K562 (cell line): Measurements from ENCODE around the gene IL20RB. TPM values are rescaled to one million over a fixed set of nuclear protein-coding genes. Genes with fewer than 3 reads are reported as not detected.

ENCODE experiments used
- ATAC-seq: fragments of 200-7000 bp; cut with Tn5 transposase; 3 replicates; pipeline ENCODE4 v1.9.1; 2020; ENCODE audit warnings: moderate library complexity
- BruUV-seq: library from RNA; stranded (reverse); fragments of 400-500 nt; replicated peaks from 2 replicates; lab custom pipeline; 2021; lab: Mats Ljungman, UMichigan
- CTCF ChIA-PET: fragments of 300-600 bp; formaldehyde crosslinking; extraction: SDS; loops from one replicate; lab custom pipeline; 2021; ENCODE audit warnings: low intra/inter-chr PET ratio; lab: Yijun Ruan, JAX
- POLR2A ChIA-PET: fragments of 300-600, 350-650 bp; sonication (Branson Sonifier 250); formaldehyde crosslinking; extraction: SDS; loops from one replicate; lab custom pipeline; 2021; ENCODE audit warnings: antibody characterized with exemption, inconsistent platforms; lab: Yijun Ruan, JAX
- DNase-seq, 4 experiments: peaks; one replicate each; pipeline versions ENCODE4 v3.0.0 to v3.0.0-alpha.2; 2011 to 2018; ENCODE audit warnings: low spot score in 3 of 4, mixed read lengths in 3 of 4; ENCODE audit errors: extremely low read depth in 1 of 4
- FAIRE-seq: peaks from 2 replicates; lab custom pipeline; 2011; peaks lifted over from hg19 to GRCh38; lab: Jason Lieb, UNC
- H2AFZ ChIP-seq: 2 replicates; pipeline ENCODE4 v1.6.0; 2011; ENCODE audit warnings: low read depth, low read length, control low read depth, inconsistent platforms
- H3K27ac ChIP-seq: fragments of 200-600 bp; 3 replicates; pipeline ENCODE4 v1.8.0; 2011; ENCODE audit warnings: low read depth, mild to moderate bottlenecking, control low read depth, inconsistent platforms, low read length, moderate library complexity, mixed read lengths; ENCODE audit errors: extremely low read depth
- H3K27me3 ChIP-seq, 2 experiments: fragments of 300-600 bp in 1 of 2; 2 replicates in 1 of 2; 3 replicates in 1 of 2; pipeline versions ENCODE4 v1.6.0 to v1.8.0; 2011; ENCODE audit warnings: inconsistent platforms in 2 of 2, low read length in 2 of 2, mild to moderate bottlenecking in 1 of 2, mixed read lengths in 1 of 2, moderate library complexity in 1 of 2; ENCODE audit not compliant: control insufficient read depth in 2 of 2, insufficient read depth in 2 of 2
- H3K36me3 ChIP-seq: fragments of 300-600 bp; 3 replicates; pipeline ENCODE4 v1.8.0; 2011; ENCODE audit warnings: mild to moderate bottlenecking, low read length, inconsistent platforms; ENCODE audit not compliant: control insufficient read depth, insufficient read depth
- H3K4me1 ChIP-seq, 2 experiments: fragments of 200-600 bp in 1 of 2; replicated peaks in 1 of 2; 2 replicates in 1 of 2; 3 replicates in 1 of 2; pipeline versions ENCODE4 v1.5.1 to v1.8.0; 2011; ENCODE audit warnings: inconsistent platforms in 2 of 2, low read length in 2 of 2, mild to moderate bottlenecking in 1 of 2, mixed read lengths in 1 of 2, moderate library complexity in 1 of 2; ENCODE audit not compliant: control insufficient read depth in 2 of 2, insufficient read depth in 2 of 2
- H3K4me2 ChIP-seq: 2 replicates; pipeline ENCODE4 v1.6.1; 2011; ENCODE audit warnings: low read length, control low read depth, inconsistent platforms, mixed read lengths; ENCODE audit not compliant: insufficient read depth
- H3K4me3 ChIP-seq: fragments of 200-600 bp; sonication (generic), shearing (Covaris generic); 2 replicates; pipeline ENCODE4 v1.5.1; 2016; ENCODE audit warnings: control low read depth, inconsistent platforms
- H3K79me2 ChIP-seq: fragments of 200-600 bp; 3 replicates; pipeline ENCODE4 v1.8.0; 2011; ENCODE audit warnings: low read length, inconsistent platforms; ENCODE audit not compliant: control insufficient read depth, insufficient read depth
- H3K9ac ChIP-seq, 2 experiments: 2 replicates each; pipeline versions ENCODE4 v1.6.0 to v1.6.1; 2011; ENCODE audit warnings: low read depth in 2 of 2, low read length in 2 of 2, control low read depth in 1 of 2, inconsistent platforms in 1 of 2, mild to moderate bottlenecking in 1 of 2, mixed read lengths in 1 of 2; ENCODE audit not compliant: insufficient read depth in 1 of 2
- H3K9me1 ChIP-seq: one replicate; pipeline ENCODE4 v1.6.0; 2011; ENCODE audit warnings: inconsistent platforms, mild to moderate bottlenecking, low read length, moderate library complexity; ENCODE audit not compliant: control insufficient read depth, insufficient read depth
- H3K9me3 ChIP-seq: replicated peaks from 2 replicates; pipeline ENCODE4 v1.5.1; 2011; ENCODE audit warnings: low read depth, low read length, inconsistent platforms; ENCODE audit not compliant: control insufficient read depth, insufficient read depth
- H4K20me1 ChIP-seq: replicated peaks from 2 replicates; pipeline ENCODE4 v1.6.1; 2011; ENCODE audit warnings: low read length, inconsistent platforms, mixed read lengths; ENCODE audit not compliant: control insufficient read depth, insufficient read depth
- WGBS: fragments of 100-300 bp; shearing (Covaris generic); methylation state at CpG from one replicate; pipeline ENCODE4 v1.1.6; 2016; ENCODE audit warnings: low coverage, mixed read lengths; ENCODE audit not compliant: insufficient coverage; ENCODE audit errors: missing lambda C conversion rate; 5-methylcytosine and 5-hydroxymethylcytosine counted together
- in situ Hi-C: fragments of 300-500 bp; cut with MboI; formaldehyde crosslinking; loops from 4 replicates; pipeline ENCODE4 v1.15.0; 2018; ENCODE audit warnings: inconsistent platforms, mixed read lengths
- intact Hi-C: fragments of 100-400 bp; cut with micrococcal nuclease; formaldehyde crosslinking; loops from 2 replicates; pipeline ENCODE4 v1.14.2; 2022
- polyA plus RNA-seq, 8 experiments: library from polyadenylated mRNA; depleted of rRNA in 4 of 8; stranded (reverse) in 5 of 8; unstranded in 3 of 8; fragments of >200 nt; fragmentation: Nextera tagmentation in 2 of 8; fragmentation: Illumina TruSeq in 1 of 8; extraction: Ambion mirVana in 2 of 8; extraction: Trizol in 1 of 8; gene quantifications; 2 replicates each; pipeline versions ENCODE4 v1.2.1 to v1.2.3, GENCODE V29; 2011 to 2014; ENCODE audit warnings: inconsistent platforms in 1 of 8, missing spikeins in 1 of 8
- total RNA-seq, 7 experiments: library from RNA; depleted of rRNA in 6 of 7; stranded (reverse); fragments of >200 nt in 6 of 7; fragmentation: Illumina TruSeq in 2 of 7; extraction: Trizol in 2 of 7; gene quantifications; 2 replicates each; pipeline versions ENCODE4 v1.2.1 to v1.2.3, GENCODE V29; 2011 to 2021; ENCODE audit warnings: low replicate concordance in 1 of 7
- TF ChIP-seq, protein P1 (sequence below): fragments of 250-450 bp; sonication (Bioruptor Pico); IDR thresholded peaks from 2 replicates; pipeline ENCODE4 v1.4.0; 2020

The IL20RB gene
- total and polyA plus RNA-seq, 9 of the 15 experiments (the other 6 are each of a cell fraction or from before 2014, with no cell fraction given) = 0.77 to 9.9 (median 6.1) TPM

DNA sequence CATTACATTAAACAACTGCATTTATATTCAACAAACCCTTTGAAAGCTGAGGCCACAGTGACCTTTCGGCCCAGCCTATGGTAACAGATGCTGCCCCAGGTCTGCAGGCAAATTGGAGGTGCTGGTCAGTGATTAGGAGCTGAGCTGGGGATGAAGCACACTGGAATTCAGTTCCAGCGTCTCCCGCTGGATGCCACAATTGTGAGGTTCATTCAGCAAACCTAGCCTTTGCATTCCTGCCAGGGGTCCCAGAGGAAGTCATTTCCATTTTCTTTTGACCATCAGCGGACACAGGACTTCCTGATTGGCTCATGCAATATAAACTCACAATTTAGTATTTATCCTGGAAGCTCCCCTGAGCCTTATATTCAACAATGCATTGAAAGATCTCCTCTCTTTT lies 89.5 kb downstream of the IL20RB start:
- no peak overlapping the region for H3K4me2 ChIP-seq
- WGBS = 0% methylated on average over 3 of the region's 4 CpGs
- H3K36me3 ChIP-seq = no peaks in the 10 kb centered on the region
- H3K9ac ChIP-seq = no peak overlapping the region
- H3K4me3 ChIP-seq = no peak overlapping the region
- CTCF ChIA-PET = no interaction called here
- no peaks in the 10 kb centered on the region for H3K9me3 ChIP-seq
- H3K27ac ChIP-seq = no peak overlapping the region
- FAIRE-seq (no peak), DNase-seq (no peak), ATAC-seq (no peak)
- H3K79me2 ChIP-seq = no peaks in the 10 kb centered on the region
- H4K20me1 ChIP-seq = no peaks in the 10 kb centered on the region
- in situ Hi-C loops (no loop called here), intact Hi-C loops (no loop called here)
- POLR2A ChIA-PET = no interaction called here
- no peak overlapping the region for H2AFZ ChIP-seq
- H3K4me1 ChIP-seq = no peaks in the 10 kb centered on the region; a peak in 1 of 5 replicates
- peaks cover 0 to 4% of the 10 kb centered on the region in 2 experiments; a peak in 2 of 5 replicates for H3K27me3 ChIP-seq
- no TSS peak for BruUV-seq
- no peaks in the 10 kb centered on the region for H3K9me1 ChIP-seq
- TF ChIP-seq, protein P1, sequence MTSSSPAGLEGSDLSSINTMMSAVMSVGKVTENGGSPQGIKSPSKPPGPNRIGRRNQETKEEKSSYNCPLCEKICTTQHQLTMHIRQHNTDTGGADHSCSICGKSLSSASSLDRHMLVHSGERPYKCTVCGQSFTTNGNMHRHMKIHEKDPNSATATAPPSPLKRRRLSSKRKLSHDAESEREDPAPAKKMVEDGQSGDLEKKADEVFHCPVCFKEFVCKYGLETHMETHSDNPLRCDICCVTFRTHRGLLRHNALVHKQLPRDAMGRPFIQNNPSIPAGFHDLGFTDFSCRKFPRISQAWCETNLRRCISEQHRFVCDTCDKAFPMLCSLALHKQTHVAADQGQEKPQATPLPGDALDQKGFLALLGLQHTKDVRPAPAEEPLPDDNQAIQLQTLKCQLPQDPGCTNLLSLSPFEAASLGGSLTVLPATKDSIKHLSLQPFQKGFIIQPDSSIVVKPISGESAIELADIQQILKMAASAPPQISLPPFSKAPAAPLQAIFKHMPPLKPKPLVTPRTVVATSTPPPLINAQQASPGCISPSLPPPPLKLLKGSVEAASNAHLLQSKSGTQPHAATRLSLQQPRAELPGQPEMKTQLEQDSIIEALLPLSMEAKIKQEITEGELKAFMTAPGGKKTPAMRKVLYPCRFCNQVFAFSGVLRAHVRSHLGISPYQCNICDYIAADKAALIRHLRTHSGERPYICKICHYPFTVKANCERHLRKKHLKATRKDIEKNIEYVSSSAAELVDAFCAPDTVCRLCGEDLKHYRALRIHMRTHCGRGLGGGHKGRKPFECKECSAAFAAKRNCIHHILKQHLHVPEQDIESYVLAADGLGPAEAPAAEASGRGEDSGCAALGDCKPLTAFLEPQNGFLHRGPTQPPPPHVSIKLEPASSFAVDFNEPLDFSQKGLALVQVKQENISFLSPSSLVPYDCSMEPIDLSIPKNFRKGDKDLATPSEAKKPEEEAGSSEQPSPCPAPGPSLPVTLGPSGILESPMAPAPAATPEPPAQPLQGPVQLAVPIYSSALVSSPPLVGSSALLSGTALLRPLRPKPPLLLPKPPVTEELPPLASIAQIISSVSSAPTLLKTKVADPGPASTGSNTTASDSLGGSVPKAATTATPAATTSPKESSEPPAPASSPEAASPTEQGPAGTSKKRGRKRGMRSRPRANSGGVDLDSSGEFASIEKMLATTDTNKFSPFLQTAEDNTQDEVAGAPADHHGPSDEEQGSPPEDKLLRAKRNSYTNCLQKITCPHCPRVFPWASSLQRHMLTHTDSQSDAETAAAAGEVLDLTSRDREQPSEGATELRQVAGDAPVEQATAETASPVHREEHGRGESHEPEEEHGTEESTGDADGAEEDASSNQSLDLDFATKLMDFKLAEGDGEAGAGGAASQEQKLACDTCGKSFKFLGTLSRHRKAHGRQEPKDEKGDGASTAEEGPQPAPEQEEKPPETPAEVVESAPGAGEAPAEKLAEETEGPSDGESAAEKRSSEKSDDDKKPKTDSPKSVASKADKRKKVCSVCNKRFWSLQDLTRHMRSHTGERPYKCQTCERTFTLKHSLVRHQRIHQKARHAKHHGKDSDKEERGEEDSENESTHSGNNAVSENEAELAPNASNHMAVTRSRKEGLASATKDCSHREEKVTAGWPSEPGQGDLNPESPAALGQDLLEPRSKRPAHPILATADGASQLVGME (CRISPR knock-in tag) = no peak
